MM.1S (cell line): ENCODE measurements around the gene NCLN.

Experiments used
- DNase-seq: peaks from one replicate; pipeline ENCODE4 v3.0.0-alpha.2; 2015
- H2AFZ ChIP-seq: fragments of 300-600 bp; sonication (generic); 2 replicates; pipeline ENCODE4 v1.6.0; 2016; ENCODE audit warnings: antibody characterized with exemption, low read length
- H3F3A ChIP-seq: fragments of 300-600 bp; sonication (generic); 2 replicates; pipeline ENCODE4 v1.6.1; 2016; ENCODE audit warnings: mild to moderate bottlenecking, antibody characterized with exemption, low read length, moderate library complexity, mixed read lengths; ENCODE audit not compliant: insufficient read depth
- H3K27ac ChIP-seq: fragments of 300-600 bp; sonication (generic); 2 replicates; pipeline ENCODE4 v1.5.1; 2016; ENCODE audit warnings: mild to moderate bottlenecking, low read length
- H3K27me3 ChIP-seq: fragments of 300-600 bp; sonication (generic); replicated peaks from 2 replicates; pipeline ENCODE4 v1.6.0; 2016; ENCODE audit warnings: low read length; ENCODE audit not compliant: insufficient read depth
- H3K36me3 ChIP-seq: fragments of 300-600 bp; sonication (generic); replicated peaks from 2 replicates; pipeline ENCODE4 v1.6.1; 2016; ENCODE audit warnings: mild to moderate bottlenecking, low read length, mixed read lengths; ENCODE audit not compliant: insufficient read depth
- H3K4me1 ChIP-seq: fragments of 300-600 bp; sonication (generic); 2 replicates; pipeline ENCODE4 v1.6.1; 2016; ENCODE audit warnings: low read length, mixed read lengths
- H3K4me2 ChIP-seq: fragments of 300-600 bp; sonication (generic); 2 replicates; pipeline ENCODE4 v1.6.0; 2016; ENCODE audit warnings: low read depth, low read length
- H3K4me3 ChIP-seq: fragments of 300-600 bp; sonication (generic); 2 replicates; pipeline ENCODE4 v1.5.1; 2016; ENCODE audit warnings: low read length, mixed read lengths
- H3K79me2 ChIP-seq: fragments of 300-600 bp; sonication (generic); 2 replicates; pipeline ENCODE4 v1.6.1; 2016; ENCODE audit warnings: mixed run types, low read length, mixed read lengths
- H3K9ac ChIP-seq: fragments of 300-600 bp; sonication (generic); 2 replicates; pipeline ENCODE4 v1.6.1; 2016; ENCODE audit warnings: low read length, mixed read lengths
- H3K9me2 ChIP-seq: fragments of 300-600 bp; sonication (generic); replicated peaks from 2 replicates; pipeline ENCODE4 v1.6.1; 2016; ENCODE audit warnings: mild to moderate bottlenecking, low read length, mixed read lengths; ENCODE audit not compliant: insufficient read depth
- H3K9me3 ChIP-seq: fragments of 300-600 bp; sonication (generic); replicated peaks from 2 replicates; pipeline ENCODE4 v1.6.1; 2016; ENCODE audit warnings: mild to moderate bottlenecking, low read length, mixed read lengths; ENCODE audit not compliant: insufficient read depth
- H4K20me1 ChIP-seq: fragments of 300-600 bp; sonication (generic); 2 replicates; pipeline ENCODE4 v1.6.1; 2016; ENCODE audit warnings: mild to moderate bottlenecking, low read length, moderate library complexity, mixed read lengths; ENCODE audit not compliant: insufficient read depth
- CTCF ChIP-seq: fragments of 300-600 bp; sonication (generic); IDR thresholded peaks from 2 replicates; pipeline ENCODE4 v1.5.1; 2016; ENCODE audit warnings: antibody characterized with exemption, low read length, mixed read lengths
- EZH2 ChIP-seq: fragments of 300-600 bp; sonication (generic); optimal IDR thresholded peaks from 2 replicates; pipeline ENCODE3; 2017; ENCODE audit warnings: low read depth, mild to moderate bottlenecking, antibody characterized with exemption, low read length, mixed read lengths
- EZH2phosphoT487 ChIP-seq: fragments of 300-600 bp; sonication (generic); IDR thresholded peaks from 2 replicates; pipeline ENCODE4 v1.6.1; 2018; ENCODE audit warnings: antibody characterized with exemption, low read length

NCLN gene

GRCh38 chr19:3186160-3186688 lies 494 bp downstream of the NCLN start:
- Histone ChIP-seq H3K36me3 (no peaks in the 10 kb centered on the region), H3K4me3 (peak overlapping the region; percentile 97), H3K79me2 (peaks cover 54% of the 10 kb centered on the region), H4K20me1 (peaks cover 6% of the 10 kb centered on the region; the same call in 1 of the 2 replicates), H3K9ac (peak overlapping the region; percentile 90), H3K4me2 (peak overlapping the region; percentile 76), H3K4me1 (peaks cover 9% of the 10 kb centered on the region), H3F3A (no peaks in the 10 kb centered on the region), H3K9me3 (no peaks in the 10 kb centered on the region), H3K27me3 (peaks cover 7% of the 10 kb centered on the region), H3K9me2 (no peaks in the 10 kb centered on the region), H2AFZ (peak overlapping the region; percentile 82), H3K27ac (no peak overlapping the region)
- no peak for TF ChIP-seq EZH2
- TF ChIP-seq EZH2phosphoT487: no peak
- TF ChIP-seq CTCF: no peak
- no peak for DNase-seq

- H3K9me3 ChIP-seq: no peaks in the 10 kb centered on the region
- H3K36me3 ChIP-seq: no peaks in the 10 kb centered on the region
- H3K27ac ChIP-seq: no peak overlapping the region
- TF ChIP-seq EZH2 (no peak), CTCF (no peak), EZH2phosphoT487 (no peak)
- H2AFZ ChIP-seq: no peak overlapping the region
- H3K4me2 ChIP-seq: peak overlapping the region; percentile 76
- H3K79me2 ChIP-seq: peaks cover 63% of the 10 kb centered on the region
- H3K27me3 ChIP-seq: peaks cover under 1% of the 10 kb centered on the region; the same call in 1 of the 2 replicates
- H3K9ac ChIP-seq: peak overlapping the region; percentile 90
- H4K20me1 ChIP-seq: peaks cover 7% of the 10 kb centered on the region; the same call in 1 of the 2 replicates
- peaks cover 9% of the 10 kb centered on the region for H3K4me1 ChIP-seq
- H3K9me2 ChIP-seq: no peaks in the 10 kb centered on the region
- peak overlapping the region; percentile 97 for H3K4me3 ChIP-seq
- H3F3A ChIP-seq: no peaks in the 10 kb centered on the region
- no peak for DNase-seq
These were observed 1.3 kb downstream of the NCLN start for GRCh38 chr19:3186891-3187661.

GRCh38 chr19:3187662-3188511 lies 2.2 kb downstream of the NCLN start:
- Histone ChIP-seq H3K4me1 (peaks cover 9% of the 10 kb centered on the region), H3F3A (no peaks in the 10 kb centered on the region), H3K9me2 (no peaks in the 10 kb centered on the region), H2AFZ (no peak overlapping the region), H3K4me2 (peak overlapping the region; percentile 76; the same call in 1 of the 2 replicates), H3K4me3 (no peak overlapping the region), H3K36me3 (no peaks in the 10 kb centered on the region), H3K9me3 (no peaks in the 10 kb centered on the region), H3K27me3 (no peaks in the 10 kb centered on the region), H3K79me2 (peaks cover 70% of the 10 kb centered on the region), H4K20me1 (peaks cover 7% of the 10 kb centered on the region; the same call in 1 of the 2 replicates), H3K9ac (no peak overlapping the region; the same call in 1 of the 2 replicates), H3K27ac (no peak overlapping the region)
- TF ChIP-seq EZH2phosphoT487 (no peak), CTCF (no peak), EZH2 (no peak)
- DNase-seq: no peak
